ENCODE data around the gene CRCP.

Gene CRCP

GRCh38 chr7:66193146-66193725 is 78.6 kb downstream of the CRCP start:
- FAIRE-seq: no peak

DNA sequence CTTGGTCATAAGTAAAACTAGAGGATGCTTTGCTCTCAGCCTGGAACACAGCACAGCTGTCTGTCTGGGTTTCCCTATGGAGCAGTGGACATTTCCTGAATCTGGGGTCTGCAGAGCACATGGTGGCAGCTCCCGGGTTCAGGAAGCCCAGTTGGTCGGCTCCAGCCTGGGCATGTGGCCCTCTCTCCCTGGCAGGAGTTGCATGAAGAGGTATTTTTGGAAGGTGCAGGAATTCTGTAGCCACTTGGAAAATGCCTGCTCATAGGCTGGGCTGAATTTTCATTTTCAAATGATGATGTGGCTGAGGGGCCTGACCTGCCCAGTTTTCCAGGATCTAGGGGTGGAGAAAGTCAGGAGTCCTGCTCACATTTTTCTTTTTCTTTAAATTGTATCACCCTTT is 83.8 kb downstream of the CRCP start:
- FAIRE-seq: no peak

DNA sequence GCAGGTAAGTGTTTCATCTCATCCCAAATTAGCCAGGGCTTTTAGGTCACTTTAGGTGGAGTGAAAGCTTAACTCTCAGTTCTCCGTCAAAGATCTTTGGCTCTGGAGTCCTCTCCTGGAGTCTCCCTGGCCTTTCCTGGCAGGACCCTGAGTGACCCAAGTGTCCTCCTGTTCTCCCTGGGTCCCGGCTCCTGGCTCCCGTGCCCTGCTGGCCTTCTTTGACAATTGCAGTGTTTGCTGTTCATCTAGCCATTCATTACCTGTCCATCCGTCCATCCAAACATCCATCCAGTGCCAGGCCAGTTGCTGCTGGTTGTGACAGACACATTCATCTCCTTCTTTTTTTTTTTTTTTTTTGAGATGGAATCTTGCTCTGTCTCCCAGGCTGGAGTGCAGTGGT is 84.3 kb downstream of the CRCP start:
- FAIRE-seq: no peak

- FAIRE-seq: no peak
Observed at GRCh38 chr7:66202441-66202840, 87.8 kb downstream of the CRCP start.

All from endometrium (tissue), 2 donors.